ENCODE data around the gene RIN3. TPM values are rescaled to one million over a fixed set of nuclear protein-coding genes. Genes with fewer than 3 reads are reported as not detected.

The RIN3 gene
- total and polyA plus RNA-seq, 2 donors (not counting 3 experiments of a cell fraction or from before 2014, with no cell fraction given): 5.1 to 20.8 TPM

GRCh38 chr14:92517761-92518160, 4.2 kb downstream of the RIN3 start:
- Histone ChIP-seq H3K9ac (replicated peaks; ENCODE audit: extremely low read depth, insufficient read depth, low read length) (no peak overlapping the region), H3K4me3 (replicated peaks in 1 of 3; ENCODE audit: insufficient read depth in 1 of 3, low read depth in 1 of 3, low read length in 3 of 3) (no peak overlapping the region), H3K79me2 (ENCODE audit: control insufficient read depth, insufficient read depth, low read length) (peaks cover 4% of the 10 kb centered on the region), H3K4me1 (ENCODE audit: control insufficient read depth, extremely low read depth, insufficient read depth, low read length) (peaks cover 8% of the 10 kb centered on the region), H3K9me3 (replicated peaks; ENCODE audit: control insufficient read depth, insufficient read depth, low read length) (no peaks in the 10 kb centered on the region), H3K27me3 (ENCODE audit: control insufficient read depth in 2 of 2, insufficient read depth in 2 of 2, low read length in 2 of 2) (no peaks in the 10 kb centered on the region), H4K20me1 (replicated peaks; ENCODE audit: control insufficient read depth, extremely low read depth, insufficient read depth, low read length) (no peaks in the 10 kb centered on the region), H3K4me2 (ENCODE audit: insufficient read depth, low read length) (no peak overlapping the region), H2AFZ (ENCODE audit: low read depth, low read length) (no peak overlapping the region), H3K36me3 (ENCODE audit: control insufficient read depth in 2 of 2, extremely low read depth in 1 of 2, insufficient read depth in 2 of 2, low read length in 2 of 2) (no peaks in the 10 kb centered on the region), H3K9me1 (replicated peaks; ENCODE audit: control insufficient read depth, extremely low read depth, insufficient read depth, low read length) (no peaks in the 10 kb centered on the region), H3K27ac (ENCODE audit: insufficient read depth, low read depth, low read length) (no peak overlapping the region)
- no TSS peak for BruUV-seq (replicated peaks)
- DNase-seq (ENCODE audit: low read depth, low spot score) (no peak), FAIRE-seq (no peak)
- intact Hi-C loops (cut with micrococcal nuclease): no loop called here
- no peak for TF ChIP-seq EZH2 (IDR thresholded peaks at IDR 0.05; ENCODE audit: borderline replicate concordance, low read depth, low read length, severe bottlenecking)
- no peak for TF ChIP-seq POLR2AphosphoS5 (IDR thresholded peaks at IDR 0.05; ENCODE audit: insufficient read depth, low read depth, low read length)
- ChIA-PET POLR2A (no interaction called here), CTCF (interaction anchor here (1.1 kb wide), 1 partner anchor 9 kb away, joined by 3 read pairs; no protein-coding TSS in a partner anchor)
- dilution Hi-C loops (cut with MboI; ENCODE audit: extremely low pct_ligation_motif_present, low sequenced_read_pairs): no loop called here

DNA sequence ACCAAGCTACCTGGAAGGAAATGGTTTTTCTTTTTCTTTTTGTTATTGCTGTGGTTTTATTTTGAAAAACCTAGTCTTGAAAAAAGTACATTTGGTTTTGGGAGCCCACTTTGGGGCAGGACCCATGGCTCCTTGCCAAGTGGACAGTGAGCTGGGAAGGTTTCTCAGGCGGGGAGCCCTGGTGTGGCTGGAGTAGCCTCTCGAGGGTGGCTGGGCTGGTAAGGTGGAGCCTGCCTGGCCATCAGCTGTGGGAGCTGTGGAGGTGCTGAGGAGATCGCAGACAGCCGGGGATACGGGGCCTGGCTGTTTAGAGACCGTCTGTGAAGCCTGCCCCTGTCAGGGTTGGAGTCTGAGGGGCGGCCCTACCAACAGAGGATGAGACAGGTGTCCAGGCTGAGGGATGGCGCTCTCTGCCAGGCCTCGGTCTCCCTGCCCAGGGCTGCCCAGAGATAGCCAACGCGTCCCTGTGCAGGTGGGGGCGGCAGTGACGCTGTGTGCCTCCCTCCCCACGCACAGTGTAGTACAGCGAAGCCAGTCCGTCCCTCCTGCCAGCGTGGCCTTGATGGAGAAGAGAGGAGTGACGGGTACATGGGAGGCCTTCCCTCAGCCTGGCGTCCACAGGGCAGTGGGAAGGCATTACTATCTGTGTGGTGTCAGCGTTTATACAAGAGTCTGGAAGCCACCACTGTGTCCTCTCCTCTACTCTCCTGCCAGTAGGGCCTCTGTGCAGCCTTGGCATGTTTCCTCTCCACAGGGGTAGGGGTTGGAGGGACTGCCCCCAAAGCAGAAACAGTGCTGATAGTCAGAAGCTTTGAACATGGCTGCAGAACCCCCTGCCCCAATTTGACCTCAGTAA, 5.9 kb downstream of the RIN3 start:
- DNase-seq (ENCODE audit: low read depth, low spot score): no peak
- CTCF ChIA-PET: no interaction called here

More for the DNA sequence above, 5.9 kb downstream of the RIN3 start:
- FAIRE-seq: no peak
- H4K20me1 ChIP-seq (replicated peaks; ENCODE audit: control insufficient read depth, extremely low read depth, insufficient read depth, low read length): no peaks in the 10 kb centered on the region
- no peak for TF ChIP-seq MYC (IDR thresholded peaks at IDR 0.05; ENCODE audit: low read depth, low read length)
- TF ChIP-seq POLR2AphosphoS5 (IDR thresholded peaks at IDR 0.05; ENCODE audit: insufficient read depth, low read depth, low read length): no peak
- no peak for TF ChIP-seq GATA2 (IDR thresholded peaks at IDR 0.05; ENCODE audit: insufficient read depth, insufficient read length, low read depth, low read length)
- TF ChIP-seq POLR2A (IDR thresholded peaks at IDR 0.05; ENCODE audit: low read depth, low read length): no peak
- TF ChIP-seq FOS (IDR thresholded peaks at IDR 0.05; ENCODE audit: borderline replicate concordance, insufficient read depth, low read length): no peak
- no peak for TF ChIP-seq MAX (IDR thresholded peaks at IDR 0.05; ENCODE audit: insufficient read depth, insufficient read length)
- no peak for TF ChIP-seq EZH2 (IDR thresholded peaks at IDR 0.05; ENCODE audit: borderline replicate concordance, low read depth, low read length, severe bottlenecking)
- TF ChIP-seq CTCF (IDR thresholded peaks at IDR 0.05; ENCODE audit: extremely low read depth in 1 of 2, insufficient read depth in 1 of 2, low read depth in 1 of 2, low read length in 2 of 2): no peak
- no peak for TF ChIP-seq JUN (IDR thresholded peaks at IDR 0.05; ENCODE audit: borderline replicate concordance, insufficient read depth, insufficient read length, low read depth)
- no peaks in the 10 kb centered on the region for H3K27me3 ChIP-seq (ENCODE audit: control insufficient read depth in 2 of 2, insufficient read depth in 2 of 2, low read length in 2 of 2)
- dilution Hi-C loops (cut with MboI; ENCODE audit: extremely low pct_ligation_motif_present, low sequenced_read_pairs): no loop called here
- H3K36me3 ChIP-seq (ENCODE audit: control insufficient read depth in 2 of 2, extremely low read depth in 1 of 2, insufficient read depth in 2 of 2, low read length in 2 of 2): no peaks in the 10 kb centered on the region
- H3K9me1 ChIP-seq (replicated peaks; ENCODE audit: control insufficient read depth, extremely low read depth, insufficient read depth, low read length): no peaks in the 10 kb centered on the region
- H3K79me2 ChIP-seq (ENCODE audit: control insufficient read depth, insufficient read depth, low read length): no peaks in the 10 kb centered on the region
- H3K4me1 ChIP-seq (ENCODE audit: control insufficient read depth, extremely low read depth, insufficient read depth, low read length): peaks cover 2% of the 10 kb centered on the region
- POLR2A ChIA-PET: no interaction called here
- no peak overlapping the region for H3K9ac ChIP-seq (replicated peaks; ENCODE audit: extremely low read depth, insufficient read depth, low read length)
- H3K4me3 ChIP-seq (replicated peaks in 1 of 3; ENCODE audit: insufficient read depth in 1 of 3, low read depth in 1 of 3, low read length in 3 of 3): no peak overlapping the region
- H2AFZ ChIP-seq (ENCODE audit: low read depth, low read length): no peak overlapping the region
- BruUV-seq (replicated peaks): no TSS peak
- no peak overlapping the region for H3K27ac ChIP-seq (ENCODE audit: insufficient read depth, low read depth, low read length)
- H3K4me2 ChIP-seq (ENCODE audit: insufficient read depth, low read length): no peak overlapping the region
- intact Hi-C loops (cut with micrococcal nuclease): no loop called here
- H3K9me3 ChIP-seq (replicated peaks; ENCODE audit: control insufficient read depth, insufficient read depth, low read length): no peaks in the 10 kb centered on the region
